Measurements from ENCODE around the gene C9orf153. TPM values are rescaled to one million over a fixed set of nuclear protein-coding genes. Genes with fewer than 3 reads are reported as not detected.

Gene C9orf153
- total RNA-seq, 2 experiments from 2014 or later, result 0.26 to 0.39 TPM

DNA sequence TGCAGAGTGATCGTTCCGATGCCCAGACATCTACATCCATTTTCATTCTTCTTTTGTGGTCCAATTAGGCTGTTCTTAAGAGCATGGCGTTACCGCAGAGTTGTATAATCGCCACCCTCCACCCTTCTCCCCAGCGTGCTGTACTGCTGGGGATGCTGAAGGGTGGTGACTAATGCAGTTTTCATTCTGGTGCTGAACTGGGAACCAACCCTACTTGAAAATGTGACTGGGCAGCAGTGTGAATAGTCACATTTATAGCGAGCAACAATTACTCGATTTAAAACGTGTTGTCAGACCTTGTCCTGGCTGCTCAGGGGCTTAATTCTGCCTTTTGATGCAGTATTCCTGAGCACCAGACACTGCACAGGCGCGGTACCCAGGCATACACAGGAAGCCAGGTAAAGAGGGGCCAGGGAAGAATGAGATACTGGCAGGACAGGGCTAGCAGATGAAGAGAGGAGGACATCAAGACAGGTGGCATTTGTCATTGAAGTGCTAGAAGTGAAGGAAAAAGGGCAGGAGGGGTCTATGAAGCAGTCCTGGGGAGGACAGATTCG is 23.6 kb upstream of the C9orf153 start:
- peak overlapping the region; percentile 92 for H3K4me3 Mint-ChIP-seq
- peak overlapping the region; percentile 96 for H3K27ac Mint-ChIP-seq
- peaks cover 38% of the 10 kb centered on the region for H3K4me1 Mint-ChIP-seq (ENCODE audit: low read depth)
- peaks cover 6% of the 10 kb centered on the region for H3K36me3 Mint-ChIP-seq
- no peaks in the 10 kb centered on the region for H3K9me3 Mint-ChIP-seq
- DNase-seq, result no peak
- intact Hi-C loops (cut with micrococcal nuclease), result loop anchor here (1.0 to 5.0 kb wide), 7 partner anchors 20 to 664 kb away; partner anchors contain the start of genes GAS1, NAA35 and TUT7
- H3K27me3 Mint-ChIP-seq, result no peaks in the 10 kb centered on the region
- ChIA-PET CTCF (interaction anchor here (0.5 to 1.3 kb wide), 2 partner anchors 12 to 81 kb away, joined by 3 to 6 read pairs; no protein-coding TSS in a partner anchor), POLR2A (interaction anchor here (0.8 to 2.2 kb wide), 11 partner anchors 12 to 541 kb away, joined by 3 to 7 read pairs (median 3); partner anchors contain the start of gene AGTPBP1)

DNA sequence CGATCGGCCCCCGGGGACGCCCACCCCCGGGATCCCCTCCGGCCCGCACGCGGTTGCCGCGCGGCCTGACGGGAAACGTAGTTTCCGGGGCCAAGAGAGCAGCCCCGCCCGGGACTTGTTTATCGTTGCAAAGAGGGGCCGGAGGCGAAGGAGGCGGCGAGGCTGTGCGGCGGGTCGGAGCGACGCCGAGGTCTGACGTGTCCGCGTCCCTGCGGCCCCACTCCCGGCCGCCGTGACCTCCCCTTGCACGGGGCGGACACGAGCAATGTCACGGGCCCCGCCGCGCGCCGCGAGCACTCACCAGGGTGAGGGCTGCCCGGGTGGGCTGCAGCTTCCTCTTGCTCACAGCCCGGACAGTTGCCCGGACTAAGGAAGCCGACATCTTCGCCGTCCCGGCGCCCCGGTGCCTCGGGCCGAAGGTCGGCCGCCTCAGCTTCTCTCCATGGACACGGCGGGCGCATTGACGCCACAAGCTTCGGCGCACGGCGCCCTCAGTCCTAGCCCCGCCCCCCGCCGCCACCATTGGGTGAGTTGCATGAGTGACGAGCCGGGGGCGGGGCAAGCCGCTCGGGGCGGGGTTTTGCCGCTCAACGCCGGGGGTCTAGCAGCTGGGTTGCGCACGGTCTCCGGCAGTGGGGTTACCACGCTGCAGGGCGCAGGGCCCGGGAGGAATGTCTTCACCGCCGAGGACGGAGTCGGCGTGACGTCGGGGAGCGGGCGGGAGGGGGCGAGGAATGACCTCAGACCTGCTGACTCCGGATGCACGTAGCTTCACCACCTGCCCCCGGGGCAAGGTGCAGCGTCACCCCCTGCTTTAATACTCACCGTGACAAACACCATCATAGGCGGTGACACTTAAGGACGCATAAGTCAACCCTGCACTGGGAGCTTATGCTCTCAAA is 22.9 kb upstream of the C9orf153 start, which contains the start of gene ISCA1:
ISCA1 (minus strand) TSS at position 462 of the 902 bp plus-strand sequence; CDS start at position 382, 80 bp downstream.
- intact Hi-C loops (cut with micrococcal nuclease), result loop anchor here (1.0 to 5.0 kb wide), 7 partner anchors 21 to 665 kb away; partner anchors contain the start of genes GAS1, NAA35 and TUT7
- Mint-ChIP-seq H3K4me1 (ENCODE audit: low read depth) (peaks cover 44% of the 10 kb centered on the region), H3K9me3 (no peaks in the 10 kb centered on the region), H3K4me3 (peak within 1 kb of the TSS; percentile 92), H3K27ac (peak within 1 kb of the TSS; percentile 96), H3K27me3 (no peaks in the 10 kb centered on the region), H3K36me3 (peaks cover 2% of the 10 kb centered on the region)
- DNase-seq, result peak; percentile 97
- POLR2A ChIA-PET, result interaction anchor here (0.8 to 2.2 kb wide), 11 partner anchors 13 to 540 kb away, joined by 3 to 7 read pairs (median 3); partner anchors contain the start of gene AGTPBP1
- CTCF ChIA-PET, result interaction anchor here (0.5 to 1.3 kb wide), 3 partner anchors 10 to 80 kb away, joined by 3 to 6 read pairs (median 6); no protein-coding TSS in a partner anchor

DNA sequence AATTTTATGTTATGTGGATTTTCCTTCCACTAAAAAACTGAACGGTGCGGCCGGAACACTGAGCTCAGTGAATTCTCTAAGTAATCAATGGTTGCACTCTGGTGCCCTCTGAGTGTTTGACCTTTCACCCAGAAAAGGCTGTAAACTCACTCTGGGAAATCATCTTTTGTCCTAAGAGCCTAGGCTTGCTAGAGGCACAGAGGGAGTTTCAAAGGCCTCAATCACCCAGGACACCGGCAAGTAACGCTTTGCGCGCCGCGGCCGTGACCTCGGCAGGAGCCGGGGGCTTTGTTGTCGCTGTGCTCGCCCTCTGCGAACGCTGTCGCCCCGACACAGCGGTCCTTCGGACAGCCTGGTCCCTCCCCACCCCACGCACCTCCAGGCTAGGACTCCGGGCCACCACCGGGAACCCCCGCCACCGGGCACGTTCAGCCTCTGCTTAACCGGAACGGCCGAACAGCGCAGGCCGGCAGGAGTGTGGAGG is 22.2 kb upstream of the C9orf153 start:
- peak overlapping the region; percentile 92 for H3K4me3 Mint-ChIP-seq
- no peaks in the 10 kb centered on the region for H3K27me3 Mint-ChIP-seq
- intact Hi-C loops (cut with micrococcal nuclease), result loop anchor here (1.0 to 5.0 kb wide), 8 partner anchors 22 to 666 kb away; partner anchors contain the start of genes GAS1, GOLM1, NAA35 and TUT7
- peaks cover 48% of the 10 kb centered on the region for H3K4me1 Mint-ChIP-seq (ENCODE audit: low read depth)
- H3K9me3 Mint-ChIP-seq, result no peaks in the 10 kb centered on the region
- CTCF ChIA-PET, result interaction anchor here (0.6 to 1.3 kb wide), 2 partner anchors 11 to 79 kb away, joined by 6 read pairs; no protein-coding TSS in a partner anchor
- peaks cover 2% of the 10 kb centered on the region for H3K36me3 Mint-ChIP-seq
- DNase-seq, result no peak
- POLR2A ChIA-PET, result interaction anchor here (0.6 to 2.2 kb wide), 7 partner anchors 14 to 539 kb away, joined by 3 to 7 read pairs (median 3); partner anchors contain the start of gene AGTPBP1
- peak overlapping the region; percentile 96 for H3K27ac Mint-ChIP-seq

DNA sequence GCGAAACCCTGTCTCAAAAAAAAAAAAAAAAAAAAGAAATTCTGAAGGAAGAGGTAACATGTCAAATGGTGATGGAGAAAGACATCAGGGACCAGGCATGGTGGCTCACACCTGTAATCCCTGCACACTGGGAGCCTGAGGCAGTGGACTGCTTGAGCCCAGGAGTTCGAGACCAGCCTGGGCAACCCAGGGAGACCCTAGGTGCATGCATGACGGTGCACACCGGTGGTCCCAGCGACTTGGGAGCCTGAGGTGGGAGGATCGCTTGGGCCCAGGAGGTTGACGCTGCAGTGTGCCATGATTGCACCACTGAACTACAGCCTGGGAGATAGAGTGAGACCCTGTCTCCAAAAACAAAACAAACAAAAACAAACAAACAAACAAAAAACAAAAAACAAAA is 21.1 kb upstream of the C9orf153 start:
- POLR2A ChIA-PET, result interaction anchor here (0.6 kb wide), 1 partner anchor 307 kb away, joined by 3 read pairs; no protein-coding TSS in a partner anchor
- no peaks in the 10 kb centered on the region for H3K27me3 Mint-ChIP-seq
- peak overlapping the region; percentile 20 for H3K4me3 Mint-ChIP-seq
- intact Hi-C loops (cut with micrococcal nuclease), result loop anchor here (2.0 to 5.0 kb wide), 4 partner anchors 57 to 667 kb away; partner anchors contain the start of genes GAS1 and GOLM1
- CTCF ChIA-PET, result interaction anchor here (0.7 kb wide), 1 partner anchor 716 kb away, joined by 3 read pairs; no protein-coding TSS in a partner anchor
- peaks cover 2% of the 10 kb centered on the region for H3K36me3 Mint-ChIP-seq
- peaks cover 48% of the 10 kb centered on the region for H3K4me1 Mint-ChIP-seq (ENCODE audit: low read depth)
- no peak for DNase-seq
- H3K9me3 Mint-ChIP-seq, result no peaks in the 10 kb centered on the region
- H3K27ac Mint-ChIP-seq, result no peak overlapping the region

DNA sequence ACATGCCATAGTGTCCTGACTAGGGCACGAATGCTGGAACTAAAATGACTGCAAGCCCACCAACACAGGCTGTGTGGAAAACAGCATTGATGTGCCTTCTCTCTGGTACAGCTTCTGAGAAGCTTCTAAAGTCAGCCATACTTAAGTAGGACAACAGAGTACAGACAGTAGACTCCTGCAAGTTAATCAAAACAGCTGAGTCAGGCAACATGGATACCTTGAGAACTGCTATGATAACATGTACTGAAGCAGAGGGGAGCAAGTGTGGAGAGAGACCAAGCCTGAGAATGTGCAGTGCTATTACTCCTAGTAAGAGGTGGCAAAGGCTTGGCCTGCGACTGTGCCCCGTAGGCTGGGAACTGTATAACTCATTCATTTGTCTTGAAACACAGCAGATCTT is 20.4 kb upstream of the C9orf153 start:
- peaks cover 48% of the 10 kb centered on the region for H3K4me1 Mint-ChIP-seq (ENCODE audit: low read depth)
- CTCF ChIA-PET, result no interaction called here
- H3K4me3 Mint-ChIP-seq, result peak overlapping the region; percentile 14
- H3K27me3 Mint-ChIP-seq, result no peaks in the 10 kb centered on the region
- intact Hi-C loops (cut with micrococcal nuclease), result loop anchor here (2.0 to 5.0 kb wide), 4 partner anchors 57 to 667 kb away; partner anchors contain the start of genes GAS1 and GOLM1
- no peaks in the 10 kb centered on the region for H3K9me3 Mint-ChIP-seq
- no peak for DNase-seq
- no peak overlapping the region for H3K27ac Mint-ChIP-seq
- H3K36me3 Mint-ChIP-seq, result peaks cover 2% of the 10 kb centered on the region
- POLR2A ChIA-PET, result interaction anchor here (0.6 kb wide), 1 partner anchor 306 kb away, joined by 3 read pairs; no protein-coding TSS in a partner anchor

DNA sequence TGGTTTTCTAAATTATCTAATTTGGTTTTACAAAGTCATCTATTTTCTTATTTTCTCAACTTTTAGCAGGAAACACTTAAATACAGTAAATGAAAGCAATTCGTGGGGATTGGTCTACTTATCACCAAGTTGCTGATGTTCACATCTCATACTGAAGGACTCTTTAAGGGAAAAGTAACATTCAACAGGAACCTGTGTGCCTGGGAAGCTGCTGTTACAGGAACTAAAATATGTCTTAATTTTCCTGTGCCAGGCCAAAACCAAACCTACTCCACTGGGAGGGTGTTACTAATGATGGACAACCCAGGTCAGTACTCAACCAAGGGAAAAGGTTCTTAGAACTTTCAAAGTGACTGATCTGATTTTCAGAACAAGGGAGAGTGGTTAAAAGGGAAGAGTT is 17.6 kb upstream of the C9orf153 start:
- Mint-ChIP-seq H3K9me3 (no peaks in the 10 kb centered on the region), H3K4me1 (ENCODE audit: low read depth) (peaks cover 37% of the 10 kb centered on the region), H3K27ac (no peak overlapping the region), H3K4me3 (no peak overlapping the region), H3K27me3 (no peaks in the 10 kb centered on the region), H3K36me3 (peaks cover 14% of the 10 kb centered on the region)
- DNase-seq, result no peak
- ChIA-PET CTCF (no interaction called here), POLR2A (no interaction called here)
- intact Hi-C loops (cut with micrococcal nuclease), result no loop called here

DNA sequence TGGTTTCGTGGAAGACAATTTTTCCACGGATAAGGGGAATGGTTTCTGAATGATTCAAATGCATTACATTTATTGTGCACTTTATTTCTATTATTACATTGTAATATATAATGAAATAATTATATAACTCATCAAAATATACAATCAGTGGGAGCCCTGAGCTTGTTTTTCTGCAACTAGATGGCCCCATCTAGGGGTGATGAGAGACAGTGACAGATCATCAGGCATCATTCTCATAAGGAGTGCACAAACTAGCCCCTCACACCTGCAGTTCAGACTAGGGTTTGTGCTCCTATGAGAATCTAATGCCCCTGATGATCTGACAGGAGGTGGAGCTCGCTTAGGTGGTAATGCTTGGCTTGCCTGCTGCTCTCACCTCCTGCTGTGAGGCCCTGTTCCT is 16.5 kb upstream of the C9orf153 start:
- no peak overlapping the region for H3K4me3 Mint-ChIP-seq
- H3K9me3 Mint-ChIP-seq, result no peaks in the 10 kb centered on the region
- DNase-seq, result no peak
- H3K4me1 Mint-ChIP-seq (ENCODE audit: low read depth), result peaks cover 31% of the 10 kb centered on the region
- ChIA-PET CTCF (interaction anchor here (1.3 kb wide), 1 partner anchor 74 kb away, joined by 6 read pairs; no protein-coding TSS in a partner anchor), POLR2A (no interaction called here)
- no peak overlapping the region for H3K27ac Mint-ChIP-seq
- intact Hi-C loops (cut with micrococcal nuclease), result no loop called here
- H3K27me3 Mint-ChIP-seq, result no peaks in the 10 kb centered on the region
- peaks cover 23% of the 10 kb centered on the region for H3K36me3 Mint-ChIP-seq

DNA sequence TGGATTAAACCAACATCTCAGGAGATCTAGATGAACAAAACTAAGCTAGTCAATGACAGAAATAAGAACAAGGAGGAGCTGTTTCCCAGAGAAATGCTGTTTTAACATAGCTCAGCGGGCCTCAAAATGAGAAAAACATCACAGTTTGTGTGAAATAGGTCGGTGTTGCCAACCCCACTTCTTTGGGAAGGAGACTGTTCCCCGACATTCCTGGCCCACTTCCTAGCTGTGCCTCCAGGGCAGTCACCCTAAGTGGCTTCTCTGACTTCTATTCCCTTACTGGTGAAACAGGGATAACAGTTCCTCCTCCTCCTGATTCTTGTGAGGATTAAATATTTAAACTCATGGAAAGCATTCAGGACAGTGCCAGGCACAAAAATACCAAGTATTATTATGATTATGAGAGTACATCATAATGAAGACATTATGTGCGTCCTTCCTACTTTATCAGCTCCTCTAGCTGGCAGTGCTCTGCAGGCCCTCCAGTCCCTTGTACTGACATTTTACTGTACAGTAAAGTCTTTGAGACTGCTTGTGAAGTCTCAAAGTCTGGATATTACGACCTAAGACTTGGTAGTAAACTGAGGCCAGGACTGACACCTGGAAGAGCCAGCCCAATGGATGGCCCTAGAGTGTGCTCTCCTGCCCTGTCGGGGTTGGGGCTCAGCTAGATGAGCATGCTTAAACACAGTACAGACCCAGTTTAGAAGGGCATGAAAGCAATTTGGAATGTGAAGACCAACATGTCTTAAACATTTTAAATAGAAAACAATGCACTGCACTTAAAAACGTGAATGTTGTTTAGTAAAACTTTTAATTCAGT is 15.6 kb upstream of the C9orf153 start:
- intact Hi-C loops (cut with micrococcal nuclease), result no loop called here
- no peak overlapping the region for H3K27ac Mint-ChIP-seq
- H3K9me3 Mint-ChIP-seq, result no peaks in the 10 kb centered on the region
- ChIA-PET POLR2A (no interaction called here), CTCF (interaction anchor here (1.3 kb wide), 1 partner anchor 73 kb away, joined by 6 read pairs; no protein-coding TSS in a partner anchor)
- H3K4me3 Mint-ChIP-seq, result no peak overlapping the region
- DNase-seq, result no peak
- no peaks in the 10 kb centered on the region for H3K27me3 Mint-ChIP-seq
- peaks cover 24% of the 10 kb centered on the region for H3K36me3 Mint-ChIP-seq
- peaks cover 24% of the 10 kb centered on the region for H3K4me1 Mint-ChIP-seq (ENCODE audit: low read depth)

DNA sequence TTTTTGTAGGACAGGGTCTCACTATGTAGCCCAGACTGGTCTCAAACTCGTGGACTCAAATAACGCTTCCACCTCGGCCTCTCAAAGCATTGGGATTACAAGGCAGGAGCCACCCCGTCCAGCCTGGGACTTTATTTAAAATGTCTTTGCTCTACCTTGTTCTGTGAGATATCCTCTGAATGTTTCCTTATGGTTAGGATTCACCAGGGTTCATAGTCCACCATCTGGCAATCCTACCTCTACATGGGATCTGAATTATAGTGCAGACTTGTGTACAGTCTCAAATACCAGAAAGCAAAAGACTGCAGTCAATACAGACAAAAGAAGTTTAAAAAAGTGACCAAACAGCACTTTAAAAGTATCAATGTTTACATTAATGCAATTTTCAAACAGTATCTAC is 12.8 kb upstream of the C9orf153 start:
- H3K4me3 Mint-ChIP-seq, result no peak overlapping the region
- ChIA-PET POLR2A (no interaction called here), CTCF (no interaction called here)
- no peak for DNase-seq
- peaks cover 3% of the 10 kb centered on the region for H3K4me1 Mint-ChIP-seq (ENCODE audit: low read depth)
- H3K36me3 Mint-ChIP-seq, result peaks cover 28% of the 10 kb centered on the region
- intact Hi-C loops (cut with micrococcal nuclease), result no loop called here
- H3K9me3 Mint-ChIP-seq, result no peaks in the 10 kb centered on the region
- H3K27ac Mint-ChIP-seq, result no peak overlapping the region
- no peaks in the 10 kb centered on the region for H3K27me3 Mint-ChIP-seq

DNA sequence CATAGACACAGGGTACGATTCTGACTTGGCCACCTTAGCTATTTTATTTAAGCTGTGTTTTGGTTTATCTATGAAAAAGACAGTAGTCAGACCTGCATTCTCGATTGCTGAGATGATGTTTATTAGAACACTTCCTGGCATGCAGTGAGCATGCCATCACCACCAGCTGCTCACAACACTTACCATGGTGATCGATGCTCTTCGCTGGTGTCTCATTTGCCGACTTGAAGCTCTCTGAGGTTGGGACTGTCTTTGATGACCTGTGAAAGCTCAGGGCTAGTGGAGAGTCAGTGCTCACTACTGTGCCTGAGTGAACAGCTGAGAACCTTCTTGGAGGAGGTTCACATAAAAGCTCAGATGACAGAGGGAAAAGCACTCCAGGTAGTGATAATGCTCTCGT is 4.4 kb upstream of the C9orf153 start:
- no peak for DNase-seq
- H3K4me1 Mint-ChIP-seq (ENCODE audit: low read depth), result no peaks in the 10 kb centered on the region
- CTCF ChIA-PET, result no interaction called here
- peaks cover 31% of the 10 kb centered on the region for H3K36me3 Mint-ChIP-seq
- H3K27me3 Mint-ChIP-seq, result no peaks in the 10 kb centered on the region
- intact Hi-C loops (cut with micrococcal nuclease), result no loop called here
- no peak overlapping the region for H3K27ac Mint-ChIP-seq
- H3K9me3 Mint-ChIP-seq, result no peaks in the 10 kb centered on the region
- H3K4me3 Mint-ChIP-seq, result no peak overlapping the region
- POLR2A ChIA-PET, result no interaction called here

DNA sequence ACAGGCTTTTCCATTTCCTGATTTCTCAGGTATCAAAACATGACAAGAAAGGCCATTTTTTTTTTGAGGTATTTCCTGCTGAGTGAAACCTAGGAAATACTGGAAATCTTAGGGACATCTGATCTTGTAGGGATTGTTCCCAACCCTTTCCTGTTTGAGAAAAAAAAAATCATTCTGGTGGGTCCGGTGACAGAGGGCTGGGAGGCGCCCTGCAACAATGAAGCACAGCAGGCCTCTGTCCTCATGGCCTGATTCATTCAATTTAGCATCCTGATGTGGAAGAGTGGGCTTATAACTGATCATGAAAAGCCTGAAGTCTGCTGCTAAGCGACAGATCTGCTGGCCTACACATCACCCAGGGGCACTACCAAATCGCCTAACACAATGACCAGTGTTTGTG is 3.0 kb upstream of the C9orf153 start:
- intact Hi-C loops (cut with micrococcal nuclease), result no loop called here
- Mint-ChIP-seq H3K27me3 (no peaks in the 10 kb centered on the region), H3K4me3 (no peak overlapping the region), H3K36me3 (peaks cover 31% of the 10 kb centered on the region), H3K27ac (no peak overlapping the region), H3K9me3 (no peaks in the 10 kb centered on the region), H3K4me1 (ENCODE audit: low read depth) (no peaks in the 10 kb centered on the region)
- POLR2A ChIA-PET, result no interaction called here
- CTCF ChIA-PET, result no interaction called here
- no peak for DNase-seq
